ENCODE results near the gene HIF3A. TPM values are rescaled to one million over a fixed set of nuclear protein-coding genes. Genes with fewer than 3 reads are reported as not detected.

Gene HIF3A
- total RNA-seq, 1 donor from 2014 or later, result 54.2 TPM

- TF ChIP-seq, protein P1, sequence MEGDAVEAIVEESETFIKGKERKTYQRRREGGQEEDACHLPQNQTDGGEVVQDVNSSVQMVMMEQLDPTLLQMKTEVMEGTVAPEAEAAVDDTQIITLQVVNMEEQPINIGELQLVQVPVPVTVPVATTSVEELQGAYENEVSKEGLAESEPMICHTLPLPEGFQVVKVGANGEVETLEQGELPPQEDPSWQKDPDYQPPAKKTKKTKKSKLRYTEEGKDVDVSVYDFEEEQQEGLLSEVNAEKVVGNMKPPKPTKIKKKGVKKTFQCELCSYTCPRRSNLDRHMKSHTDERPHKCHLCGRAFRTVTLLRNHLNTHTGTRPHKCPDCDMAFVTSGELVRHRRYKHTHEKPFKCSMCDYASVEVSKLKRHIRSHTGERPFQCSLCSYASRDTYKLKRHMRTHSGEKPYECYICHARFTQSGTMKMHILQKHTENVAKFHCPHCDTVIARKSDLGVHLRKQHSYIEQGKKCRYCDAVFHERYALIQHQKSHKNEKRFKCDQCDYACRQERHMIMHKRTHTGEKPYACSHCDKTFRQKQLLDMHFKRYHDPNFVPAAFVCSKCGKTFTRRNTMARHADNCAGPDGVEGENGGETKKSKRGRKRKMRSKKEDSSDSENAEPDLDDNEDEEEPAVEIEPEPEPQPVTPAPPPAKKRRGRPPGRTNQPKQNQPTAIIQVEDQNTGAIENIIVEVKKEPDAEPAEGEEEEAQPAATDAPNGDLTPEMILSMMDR (IDR thresholded peaks at IDR 0.05; ENCODE audit: unreplicated experiment), result no peak
- H3K4me3 Mint-ChIP-seq (ENCODE audit: unreplicated experiment), result peak overlapping the region; percentile 25
- peak overlapping the region; percentile 67 for H3K27ac Mint-ChIP-seq (ENCODE audit: unreplicated experiment)
- peaks cover 43% of the 10 kb centered on the region for H3K36me3 Mint-ChIP-seq (ENCODE audit: low read depth, unreplicated experiment)
- peaks cover 18% of the 10 kb centered on the region for H3K27me3 Mint-ChIP-seq (ENCODE audit: unreplicated experiment)
- peaks cover 5% of the 10 kb centered on the region for H3K9me3 Mint-ChIP-seq (ENCODE audit: unreplicated experiment)
- no peak for DNase-seq (ENCODE audit: low spot score)
- peaks cover 23% of the 10 kb centered on the region for H3K4me1 Mint-ChIP-seq (ENCODE audit: unreplicated experiment)
Measured at GRCh38 chr19:46391296-46392251, 94.7 kb downstream of the HIF3A start.

GRCh38 chr19:46392252-46392801, 95.5 kb downstream of the HIF3A start:
- Mint-ChIP-seq H3K4me1 (ENCODE audit: unreplicated experiment) (peaks cover 23% of the 10 kb centered on the region), H3K4me3 (ENCODE audit: unreplicated experiment) (peak overlapping the region; percentile 39), H3K27me3 (ENCODE audit: unreplicated experiment) (peaks cover 15% of the 10 kb centered on the region), H3K9me3 (ENCODE audit: unreplicated experiment) (peaks cover 5% of the 10 kb centered on the region), H3K36me3 (ENCODE audit: low read depth, unreplicated experiment) (peaks cover 35% of the 10 kb centered on the region), H3K27ac (ENCODE audit: unreplicated experiment) (peak overlapping the region; percentile 98)
- peak; percentile 53 for DNase-seq (ENCODE audit: low spot score)
- TF ChIP-seq, protein P1 (IDR thresholded peaks at IDR 0.05; ENCODE audit: unreplicated experiment), result no peak

DNA sequence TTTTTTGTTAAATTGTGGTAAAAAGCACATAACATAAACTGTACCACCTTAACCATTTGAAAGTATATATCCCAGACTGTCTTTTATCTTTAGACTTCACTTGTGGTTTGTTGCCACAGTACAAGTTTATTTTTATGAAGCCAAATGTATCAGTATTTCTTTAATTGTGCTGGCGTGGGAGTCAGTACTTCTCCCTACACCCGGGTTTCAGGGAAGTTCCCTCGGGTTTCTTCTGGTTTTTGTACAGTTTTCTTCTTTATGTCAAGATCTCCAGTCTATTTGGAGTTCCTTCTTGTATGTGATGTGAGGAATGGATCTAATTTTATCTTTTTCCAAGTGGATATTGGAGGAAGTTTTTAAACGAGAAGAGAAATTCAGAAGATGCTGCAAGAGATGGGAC, 96.0 kb downstream of the HIF3A start:
- H3K36me3 Mint-ChIP-seq (ENCODE audit: low read depth, unreplicated experiment), result peaks cover 30% of the 10 kb centered on the region
- H3K4me3 Mint-ChIP-seq (ENCODE audit: unreplicated experiment), result peak overlapping the region; percentile 39
- TF ChIP-seq, protein P1 (IDR thresholded peaks at IDR 0.05; ENCODE audit: unreplicated experiment), result no peak
- H3K4me1 Mint-ChIP-seq (ENCODE audit: unreplicated experiment), result peaks cover 23% of the 10 kb centered on the region
- no peak for DNase-seq (ENCODE audit: low spot score)
- peak overlapping the region; percentile 98 for H3K27ac Mint-ChIP-seq (ENCODE audit: unreplicated experiment)
- H3K9me3 Mint-ChIP-seq (ENCODE audit: unreplicated experiment), result peaks cover 5% of the 10 kb centered on the region
- H3K27me3 Mint-ChIP-seq (ENCODE audit: unreplicated experiment), result peaks cover 12% of the 10 kb centered on the region

Other genes with a start within 250 kb of the HIF3A start
- not detected for gene IGFL3, start 172.4 kb upstream of the HIF3A start, total RNA-seq (ENCODE audit: unreplicated experiment)
- gene IGFL2, start 148.8 kb upstream of the HIF3A start, total RNA-seq (ENCODE audit: unreplicated experiment), result not detected
- not detected for gene IGFL1, start 67.3 kb upstream of the HIF3A start, total RNA-seq (ENCODE audit: unreplicated experiment)
- 66.7 TPM for gene PPP5C, start 50.0 kb downstream of the HIF3A start, total RNA-seq (ENCODE audit: unreplicated experiment)
- 13.3 TPM for gene CCDC8, start 116.5 kb downstream of the HIF3A start, total RNA-seq (ENCODE audit: unreplicated experiment)
- gene PNMA8C, start 131.9 kb downstream of the HIF3A start, total RNA-seq (ENCODE audit: unreplicated experiment), result 0.41 TPM
- gene PNMA8A, start 174.5 kb downstream of the HIF3A start, total RNA-seq (ENCODE audit: unreplicated experiment), result 12.4 TPM
- gene PNMA8B, start 198.8 kb downstream of the HIF3A start, total RNA-seq (ENCODE audit: unreplicated experiment), result 1.3 TPM